LNCAP (cell line): ENCODE data around the gene SGK1.

Experiments used
- CTCF ChIP-seq: fragments of 450-650 bp; IDR thresholded peaks from 2 replicates; pipeline ENCODE4 v1.5.1; 2017; ENCODE audit warnings: mild to moderate bottlenecking

Gene SGK1

GRCh38 chr6:134233180-134233955, 84.5 kb downstream of the SGK1 start:
- no peak for TF ChIP-seq CTCF

GRCh38 chr6:134230940-134231339, 87.0 kb downstream of the SGK1 start:
- no peak for TF ChIP-seq CTCF

- TF ChIP-seq CTCF = no peak
Measured at GRCh38 chr6:134230087-134230700, 87.7 kb downstream of the SGK1 start.

GRCh38 chr6:134229520-134229919, 88.4 kb downstream of the SGK1 start:
- no peak for TF ChIP-seq CTCF

- no peak for TF ChIP-seq CTCF
Measured at GRCh38 chr6:134223796-134224420, 94.0 kb downstream of the SGK1 start.

GRCh38 chr6:134221250-134221649, 96.7 kb downstream of the SGK1 start:
- TF ChIP-seq CTCF = no peak

GRCh38 chr6:134217798-134218140, 100.1 kb downstream of the SGK1 start:
- TF ChIP-seq CTCF = no peak
